HepG2 (cell line): Measurements from ENCODE around the gene METRN. TPM values are rescaled to one million over a fixed set of nuclear protein-coding genes. Genes with fewer than 3 reads are reported as not detected.

Experiments
- ATAC-seq: fragments of 200-7000 bp; cut with Tn5 transposase; 3 replicates; pipeline ENCODE4 v1.9.1; 2020; ENCODE audit warnings: mild to moderate bottlenecking, moderate library complexity
- BruUV-seq: library from RNA; stranded (reverse); fragments of 400-500 nt; replicated peaks from 2 replicates; lab custom pipeline; 2021; lab: Mats Ljungman, UMichigan
- CTCF ChIA-PET: fragments of 300-600 bp; formaldehyde crosslinking; extraction: SDS; loops from one replicate; lab custom pipeline; 2021; ENCODE audit warnings: low total read pairs, inconsistent platforms, low intra/inter-chr PET ratio; lab: Yijun Ruan, JAX
- POLR2A ChIA-PET: fragments of 350-600 bp; sonication (Branson Sonifier 250); formaldehyde crosslinking; loops from one replicate; lab custom pipeline; 2020; ENCODE audit warnings: antibody characterized with exemption, inconsistent platforms; lab: Yijun Ruan, JAX
- DNase-seq: peaks from one replicate; pipeline ENCODE4 v3.0.0-alpha.2; 2015; ENCODE audit warnings: low spot score
- FAIRE-seq: peaks from 3 replicates; lab custom pipeline; 2011; peaks lifted over from hg19 to GRCh38; lab: Jason Lieb, UNC
- H2AFZ ChIP-seq: one replicate; pipeline ENCODE4 v1.6.1; 2011; ENCODE audit warnings: low read length, inconsistent platforms
- H3K27ac ChIP-seq: fragments of 300-600 bp; 3 replicates; pipeline ENCODE4 v1.8.0; 2011; ENCODE audit warnings: mixed run types, mild to moderate bottlenecking, mixed read lengths, low read length, inconsistent platforms; ENCODE audit not compliant: insufficient read depth; ENCODE audit errors: extremely low read length
- H3K27me3 ChIP-seq, 2 experiments: fragments of 200-600 bp in 1 of 2; 2 replicates in 1 of 2; 3 replicates in 1 of 2; pipeline versions ENCODE4 v1.6.0 to v1.8.0; 2011; ENCODE audit warnings: low read length in 2 of 2, mild to moderate bottlenecking in 2 of 2, moderate library complexity in 2 of 2, inconsistent platforms in 1 of 2; ENCODE audit not compliant: insufficient read depth in 2 of 2, control insufficient read depth in 1 of 2
- H3K36me3 ChIP-seq, 2 experiments: fragments of 200-600 bp in 1 of 2; replicated peaks in 1 of 2; 2 replicates in 1 of 2; 3 replicates in 1 of 2; pipeline versions ENCODE4 v1.5.1 to v1.8.0; 2011; ENCODE audit warnings: low read length in 2 of 2, inconsistent platforms in 1 of 2; ENCODE audit not compliant: insufficient read depth in 2 of 2, control insufficient read depth in 1 of 2
- H3K4me1 ChIP-seq: 2 replicates; pipeline ENCODE4 v1.5.1; 2012; ENCODE audit warnings: low read length, inconsistent platforms; ENCODE audit not compliant: insufficient read depth
- H3K4me2 ChIP-seq: 2 replicates; pipeline ENCODE4 v1.6.0; 2011; ENCODE audit warnings: low read depth, low read length, inconsistent platforms
- H3K4me3 ChIP-seq, 3 experiments: fragments of 200-600 bp in 1 of 3; sonication (generic), shearing (Covaris generic) in 1 of 3; replicated peaks in 1 of 3; 2 replicates each; pipeline ENCODE4 v1.5.1; 2011 to 2016; ENCODE audit warnings: low read length in 3 of 3, inconsistent platforms in 2 of 3, low read depth in 2 of 3, mild to moderate bottlenecking in 2 of 3, control low read depth in 1 of 3, mixed read lengths in 1 of 3; ENCODE audit not compliant: insufficient read depth in 1 of 3
- H3K79me2 ChIP-seq: one replicate; pipeline ENCODE4 v1.6.1; 2011; ENCODE audit warnings: low read length, inconsistent platforms; ENCODE audit not compliant: insufficient read depth
- H3K9ac ChIP-seq: 2 replicates; pipeline ENCODE4 v1.6.0; 2011; ENCODE audit warnings: mild to moderate bottlenecking, low read depth, low read length, inconsistent platforms; ENCODE audit not compliant: insufficient read depth
- H3K9me3 ChIP-seq: 2 replicates; pipeline ENCODE4 v1.5.1; 2012; ENCODE audit warnings: mild to moderate bottlenecking, low read length
- H4K20me1 ChIP-seq: 2 replicates; pipeline ENCODE4 v1.6.0; 2011; ENCODE audit warnings: inconsistent platforms, mild to moderate bottlenecking, low read length, moderate library complexity; ENCODE audit not compliant: insufficient read depth
- ASH2L ChIP-seq: fragments of 300-600, 200-600 bp; sonication (generic); IDR thresholded peaks from 2 replicates; pipeline ENCODE4 v1.7.0; 2017; ENCODE audit warnings: low read depth, mild to moderate bottlenecking, moderate library complexity, mixed read lengths, low read length; ENCODE audit not compliant: insufficient read length
- ATF7-NPFF ChIP-seq: sonication (generic); formaldehyde crosslinking; IDR thresholded peaks from 2 replicates; pipeline ENCODE4 v1.8.1; 2023; ENCODE audit warnings: mild to moderate bottlenecking, low read depth, missing genetic modification reagents, moderate library complexity
- ELF3 ChIP-seq: IDR thresholded peaks from 2 replicates; pipeline ENCODE4 v1.6.1; 2016; ENCODE audit warnings: missing genetic modification reagents, missing compliant biosample characterization
- GATAD1 ChIP-seq: IDR thresholded peaks from 2 replicates; pipeline ENCODE4 v1.6.1; 2016; ENCODE audit warnings: missing genetic modification reagents, missing compliant biosample characterization
- HNF4A ChIP-seq: sonication (generic); formaldehyde crosslinking; IDR thresholded peaks from 2 replicates; pipeline ENCODE4 v1.4.0; 2020; ENCODE audit warnings: missing genetic modification reagents
- MTERF4 ChIP-seq: sonication (generic); formaldehyde crosslinking; IDR thresholded peaks from 2 replicates; pipeline ENCODE4 v1.8.0; 2023; ENCODE audit warnings: mild to moderate bottlenecking, missing genetic modification reagents
- SMARCC2 ChIP-seq: fragments of 450-650 bp; IDR thresholded peaks from 2 replicates; pipeline ENCODE4 v1.6.1; 2017; ENCODE audit warnings: antibody characterized with exemption, mild to moderate bottlenecking
- TCF7 ChIP-seq: sonication (generic); IDR thresholded peaks from 2 replicates; pipeline ENCODE4 v1.6.1; 2016; ENCODE audit warnings: antibody characterized with exemption, low read depth
- ZFYVE20 ChIP-seq: sonication (generic); formaldehyde crosslinking; IDR thresholded peaks from 2 replicates; pipeline ENCODE4 v1.8.0; 2023; ENCODE audit warnings: low read depth, mild to moderate bottlenecking, moderate library complexity, missing genetic modification reagents, borderline replicate concordance
- ZNF350 ChIP-seq: sonication (generic); formaldehyde crosslinking; IDR thresholded peaks from 2 replicates; pipeline ENCODE4 v1.4.0; 2020; ENCODE audit warnings: mild to moderate bottlenecking, low read depth, missing genetic modification reagents, borderline replicate concordance
- ZNF441 ChIP-seq: sonication (generic); formaldehyde crosslinking; IDR thresholded peaks from 2 replicates; pipeline ENCODE4 v1.7.0; 2021; ENCODE audit warnings: missing genetic modification reagents, borderline replicate concordance
- ZNF501 ChIP-seq: sonication (generic); formaldehyde crosslinking; IDR thresholded peaks from 2 replicates; pipeline ENCODE4 v1.5.1; 2020; ENCODE audit warnings: mild to moderate bottlenecking, moderate library complexity, missing genetic modification reagents
- ZNF629 ChIP-seq: sonication (generic); formaldehyde crosslinking; conservative IDR thresholded peaks from 2 replicates; pipeline ENCODE4 v1.5.0; 2020; ENCODE audit warnings: missing genetic modification reagents
- ZNF883 ChIP-seq: sonication (generic); formaldehyde crosslinking; IDR thresholded peaks from 2 replicates; pipeline ENCODE4 v1.5.1; 2020; ENCODE audit warnings: mild to moderate bottlenecking, missing genetic modification reagents; ENCODE audit errors: not compliant biosample characterization
- WGBS: methylation state at CpG from one replicate; pipeline ENCODE4 v1.1.6; 2017; ENCODE audit warnings: low lambda C conversion rate; 5-methylcytosine and 5-hydroxymethylcytosine counted together
- in situ Hi-C: cut with HindIII; loops from 2 replicates; pipeline ENCODE4 v1.10.0; 2017; ENCODE audit warnings: low pct_unique_long_range_greater_than_20kb; ENCODE audit not compliant: extremely low pct_ligation_motif_present
- intact Hi-C: fragments of 100-400 bp; cut with micrococcal nuclease; formaldehyde crosslinking; loops from one replicate; pipeline ENCODE4 v1.10.0; 2022; ENCODE audit not compliant: unreplicated experiment
- polyA plus RNA-seq, 8 experiments: library from polyadenylated mRNA; depleted of rRNA in 3 of 8; stranded (reverse) in 7 of 8; unstranded in 1 of 8; fragments of >200 nt; fragmentation: Illumina TruSeq in 4 of 8; extraction: Trizol in 4 of 8; gene quantifications; 2 replicates each; pipeline versions ENCODE4 v1.2.1 to v1.2.3, GENCODE V29; 2011 to 2016; ENCODE audit warnings: low read depth in 4 of 8, missing spikeins in 1 of 8, mixed read lengths in 1 of 8; ENCODE audit not compliant: insufficient read depth in 1 of 8
- total RNA-seq, 5 experiments: library from RNA; depleted of rRNA; stranded (reverse); fragments of >200 nt; fragmentation: Illumina TruSeq; extraction: Trizol; gene quantifications; 2 replicates each; pipeline ENCODE4 v1.2.3, GENCODE V29; 2016; ENCODE audit warnings: low read depth in 1 of 5
- TF ChIP-seq, protein P1 (sequence below): IDR thresholded peaks from 2 replicates; pipeline ENCODE4 v1.6.1; 2016; ENCODE audit warnings: low read depth, borderline replicate concordance

The METRN gene
- total and polyA plus RNA-seq, 2 of the 13 experiments (the other 11 are each of a cell fraction or from before 2014, with no cell fraction given): 25.5 to 46.1 TPM

GRCh38 chr16:698911-699671 is 15.8 kb upstream of the METRN start:
- in situ Hi-C loops: no loop called here
- no peak overlapping the region for H3K4me2 ChIP-seq
- H2AFZ ChIP-seq: no peak overlapping the region
- DNase-seq: no peak
- TF ChIP-seq ZNF883 (CRISPR knock-in tag) (no peak), ZNF629 (CRISPR knock-in tag) (peak; percentile 85), HNF4A (CRISPR knock-in tag) (no peak)
- ATAC-seq: no peak
- H3K27ac ChIP-seq: no peak overlapping the region
- 19% methylated on average over 3 of the region's 19 CpGs for WGBS
- intact Hi-C loops: no loop called here
- H3K79me2 ChIP-seq: no peaks in the 10 kb centered on the region
- no peak overlapping the region for H3K4me3 ChIP-seq
- peaks cover 7% of the 10 kb centered on the region for H3K4me1 ChIP-seq
- no peak overlapping the region for H3K9ac ChIP-seq
- H3K9me3 ChIP-seq: no peaks in the 10 kb centered on the region
- peaks cover 27 to 69% of the 10 kb centered on the region in 2 experiments for H3K27me3 ChIP-seq
- BruUV-seq: no TSS peak
- no peak for FAIRE-seq
- H3K36me3 ChIP-seq: no peaks in the 10 kb centered on the region
- POLR2A ChIA-PET: no interaction called here
- CTCF ChIA-PET: no interaction called here
- peaks cover 3% of the 10 kb centered on the region; the same call in 1 of the 2 replicates for H4K20me1 ChIP-seq

DNA sequence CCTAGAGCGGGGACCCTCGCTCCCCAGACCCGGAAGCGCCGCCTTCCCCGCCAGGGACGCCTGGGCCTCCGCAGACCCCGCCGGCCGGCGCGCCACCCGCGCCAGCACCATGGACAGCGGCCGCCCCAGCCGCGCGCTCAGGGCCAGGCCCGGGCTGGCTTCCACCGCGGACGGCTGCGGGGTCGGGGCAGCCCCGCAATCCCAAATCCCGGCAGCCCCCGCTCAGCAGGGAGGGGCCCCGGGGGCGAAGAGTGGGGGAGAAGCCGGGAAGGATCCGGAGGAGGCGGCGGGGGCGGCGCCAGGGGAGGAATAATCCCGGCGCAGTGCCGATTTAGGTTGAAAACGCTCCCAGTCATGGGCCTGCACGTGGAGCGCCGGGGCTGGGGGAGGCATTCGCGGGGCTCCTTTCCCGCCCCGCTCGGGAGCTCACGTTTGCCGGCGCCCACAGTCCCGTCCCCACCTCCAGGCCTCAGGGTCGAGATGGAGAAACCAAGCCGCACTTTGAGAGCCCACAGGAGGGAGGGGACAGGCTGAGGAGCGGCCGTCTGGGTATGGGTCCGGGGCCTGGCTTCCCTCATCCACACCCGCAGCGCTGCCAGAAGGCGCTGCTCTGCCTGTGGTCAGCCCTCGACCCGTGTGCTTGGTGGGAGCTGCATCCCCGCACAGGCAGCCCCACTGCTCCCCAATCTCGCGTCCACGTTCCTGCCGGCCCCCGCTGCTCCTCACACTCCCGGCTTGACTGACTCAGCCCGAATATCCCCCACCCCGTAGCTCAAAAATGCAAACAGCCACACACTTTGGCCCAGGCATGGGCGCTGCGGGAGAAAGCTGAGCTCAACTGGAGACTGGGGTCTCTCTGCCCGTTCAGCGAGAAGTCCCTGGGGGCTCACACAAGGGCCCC is 14.0 kb upstream of the METRN start:
- Histone ChIP-seq H3K27ac (no peak overlapping the region), H3K9me3 (no peaks in the 10 kb centered on the region), H3K4me1 (peaks cover under 1% of the 10 kb centered on the region; the same call in 1 of the 2 replicates), H4K20me1 (peaks cover 3% of the 10 kb centered on the region; the same call in 1 of the 2 replicates), H3K79me2 (no peaks in the 10 kb centered on the region), H3K4me3 (no peak overlapping the region), H3K27me3 (peaks cover 27 to 64% of the 10 kb centered on the region in 2 experiments), H2AFZ (no peak overlapping the region), H3K36me3 (no peaks in the 10 kb centered on the region), H3K4me2 (no peak overlapping the region), H3K9ac (no peak overlapping the region)
- ChIA-PET CTCF (no interaction called here), POLR2A (no interaction called here)
- ATAC-seq: peak; percentile 68
- intact Hi-C loops (no loop called here), in situ Hi-C loops (no loop called here)
- no peak for DNase-seq
- WGBS: 24% methylated on average over 7 of the region's 76 CpGs
- no TSS peak for BruUV-seq
- no peak for FAIRE-seq
- TF ChIP-seq ZNF441 (peak; percentile 88), ZFYVE20 (CRISPR knock-in tag) (peak; percentile 89; the same call in 1 of the 2 replicates), ATF7-NPFF (CRISPR knock-in tag) (peak; percentile 84; the same call in 1 of the 2 replicates), GATAD1 (CRISPR knock-in tag) (0 out of 2 replicates have a peak, but pooled peaks have one; percentile 32), SMARCC2 (no peak), ZNF501 (CRISPR knock-in tag) (no peak), ASH2L (no peak), TCF7 (no peak), MTERF4 (peak; percentile 82; the same call in 1 of the 2 replicates), ZNF350 (CRISPR knock-in tag) (no peak), ELF3 (peak; percentile 69)
- TF ChIP-seq, protein P1, sequence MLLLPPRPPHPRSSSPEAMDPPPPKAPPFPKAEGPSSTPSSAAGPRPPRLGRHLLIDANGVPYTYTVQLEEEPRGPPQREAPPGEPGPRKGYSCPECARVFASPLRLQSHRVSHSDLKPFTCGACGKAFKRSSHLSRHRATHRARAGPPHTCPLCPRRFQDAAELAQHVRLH (CRISPR knock-in tag): 0 out of 2 replicates have a peak, but pooled peaks have one; percentile 27
